ENCODE data around the gene C17orf75.

Gene C17orf75

GRCh38 chr17:32298721-32299579 is 43.0 kb downstream of the C17orf75 start:
- peak; percentile 35 for DNase-seq (ENCODE audit: extremely low spot score)
- ChIA-PET CTCF (interaction anchor here (0.9 to 1.5 kb wide), 3 partner anchors 20 to 46 kb away, joined by 4 to 9 read pairs (median 5); no protein-coding TSS in a partner anchor), POLR2A (interaction anchor here (0.9 to 1.4 kb wide), 5 partner anchors 9 to 43 kb away, joined by 3 read pairs; partner anchors contain the start of gene C17orf75)
- no peak for TF ChIP-seq TARDBP (IDR thresholded peaks at IDR 0.05)
- TF ChIP-seq FOXM1 (IDR thresholded peaks at IDR 0.05; ENCODE audit: borderline replicate concordance) = no peak
- TF ChIP-seq L3MBTL2 (conservative IDR thresholded peaks at IDR 0.05) = peak; percentile 59; the same call in 1 of the 2 replicates
- no peak for TF ChIP-seq ARNT (IDR thresholded peaks at IDR 0.05)
- peak; percentile 79; the same call in 1 of the 2 replicates for TF ChIP-seq CTBP1 (IDR thresholded peaks at IDR 0.05; ENCODE audit: borderline replicate concordance)
- TF ChIP-seq LEF1 (IDR thresholded peaks at IDR 0.05; ENCODE audit: borderline replicate concordance) = no peak
- TF ChIP-seq ZNF384 (IDR thresholded peaks at IDR 0.05) = peak; percentile 97
- peak; percentile 83 for TF ChIP-seq PKNOX1 (IDR thresholded peaks at IDR 0.05)

GRCh38 chr17:32298298-32298697 is 43.7 kb downstream of the C17orf75 start:
- CTCF ChIA-PET = interaction anchor here (1.1 kb wide), 1 partner anchor 43 kb away, joined by 9 read pairs; no protein-coding TSS in a partner anchor
- POLR2A ChIA-PET = interaction anchor here (0.9 to 1.4 kb wide), 5 partner anchors 8 to 43 kb away, joined by 3 read pairs; partner anchors contain the start of gene C17orf75
- no peak for DNase-seq (ENCODE audit: extremely low spot score)
- TF ChIP-seq CTBP1 (IDR thresholded peaks at IDR 0.05; ENCODE audit: borderline replicate concordance) (no peak), NFRKB (IDR thresholded peaks at IDR 0.05) (no peak), SUZ12 (IDR thresholded peaks at IDR 0.05) (no peak), FOXM1 (IDR thresholded peaks at IDR 0.05; ENCODE audit: borderline replicate concordance) (no peak), ARNT (IDR thresholded peaks at IDR 0.05) (no peak), PKNOX1 (IDR thresholded peaks at IDR 0.05) (no peak), BHLHE40 (IDR thresholded peaks at IDR 0.05; ENCODE audit: borderline replicate concordance) (no peak), L3MBTL2 (conservative IDR thresholded peaks at IDR 0.05) (no peak), ZNF384 (IDR thresholded peaks at IDR 0.05) (no peak)

- DNase-seq (ENCODE audit: extremely low spot score) = no peak
- ChIA-PET CTCF (interaction anchor here (0.6 to 1.1 kb wide), 2 partner anchors 43 to 836 kb away, joined by 4 to 9 read pairs; no protein-coding TSS in a partner anchor), POLR2A (interaction anchor here (0.9 to 1.3 kb wide), 2 partner anchors 23 to 31 kb away, joined by 3 read pairs; no protein-coding TSS in a partner anchor)
- TF ChIP-seq SUZ12 (IDR thresholded peaks at IDR 0.05) (no peak), L3MBTL2 (conservative IDR thresholded peaks at IDR 0.05) (no peak), ZNF384 (IDR thresholded peaks at IDR 0.05) (no peak), CTBP1 (IDR thresholded peaks at IDR 0.05; ENCODE audit: borderline replicate concordance) (no peak), LEF1 (IDR thresholded peaks at IDR 0.05; ENCODE audit: borderline replicate concordance) (no peak), ARNT (IDR thresholded peaks at IDR 0.05) (no peak), FOXK2 (IDR thresholded peaks at IDR 0.05) (no peak), ELF4 (IDR thresholded peaks at IDR 0.05) (no peak), HDGF (IDR thresholded peaks at IDR 0.05; ENCODE audit: borderline replicate concordance) (no peak), PKNOX1 (IDR thresholded peaks at IDR 0.05) (no peak), NFRKB (IDR thresholded peaks at IDR 0.05) (no peak), BHLHE40 (IDR thresholded peaks at IDR 0.05; ENCODE audit: borderline replicate concordance) (no peak), SP1 (IDR thresholded peaks at IDR 0.05) (no peak), FOXM1 (IDR thresholded peaks at IDR 0.05; ENCODE audit: borderline replicate concordance) (no peak)
These were observed 44.1 kb downstream of the C17orf75 start for GRCh38 chr17:32297860-32298259.

GRCh38 chr17:32297424-32297823 is 44.5 kb downstream of the C17orf75 start:
- POLR2A ChIA-PET = no interaction called here

GRCh38 chr17:32292094-32292493 is 49.9 kb downstream of the C17orf75 start:
- ChIA-PET CTCF (no interaction called here), POLR2A (no interaction called here)
- no peak for DNase-seq (ENCODE audit: extremely low spot score)
- TF ChIP-seq LEF1 (IDR thresholded peaks at IDR 0.05; ENCODE audit: borderline replicate concordance) (no peak), CTBP1 (IDR thresholded peaks at IDR 0.05; ENCODE audit: borderline replicate concordance) (no peak), FOXA1 (IDR thresholded peaks at IDR 0.05) (no peak), L3MBTL2 (conservative IDR thresholded peaks at IDR 0.05) (no peak), ELF4 (IDR thresholded peaks at IDR 0.05) (no peak), TARDBP (IDR thresholded peaks at IDR 0.05) (no peak), ZNF384 (IDR thresholded peaks at IDR 0.05) (no peak), PKNOX1 (IDR thresholded peaks at IDR 0.05) (no peak), FOXK2 (IDR thresholded peaks at IDR 0.05) (no peak), SUZ12 (IDR thresholded peaks at IDR 0.05) (no peak), FOXM1 (IDR thresholded peaks at IDR 0.05; ENCODE audit: borderline replicate concordance) (no peak)

More at GRCh38 chr17:32297424-32297823, 44.5 kb downstream of the C17orf75 start:
- no peak for DNase-seq (ENCODE audit: extremely low spot score)
- TF ChIP-seq HDGF (IDR thresholded peaks at IDR 0.05; ENCODE audit: borderline replicate concordance) (no peak), ZNF384 (IDR thresholded peaks at IDR 0.05) (0 out of 2 replicates have a peak, but pooled peaks have one; percentile 40)
- CTCF ChIA-PET = interaction anchor here (0.6 kb wide), 1 partner anchor 835 kb away, joined by 4 read pairs; no protein-coding TSS in a partner anchor
